ENCODE measurements around the gene PTBP2.

- TF ChIP-seq, protein P1, sequence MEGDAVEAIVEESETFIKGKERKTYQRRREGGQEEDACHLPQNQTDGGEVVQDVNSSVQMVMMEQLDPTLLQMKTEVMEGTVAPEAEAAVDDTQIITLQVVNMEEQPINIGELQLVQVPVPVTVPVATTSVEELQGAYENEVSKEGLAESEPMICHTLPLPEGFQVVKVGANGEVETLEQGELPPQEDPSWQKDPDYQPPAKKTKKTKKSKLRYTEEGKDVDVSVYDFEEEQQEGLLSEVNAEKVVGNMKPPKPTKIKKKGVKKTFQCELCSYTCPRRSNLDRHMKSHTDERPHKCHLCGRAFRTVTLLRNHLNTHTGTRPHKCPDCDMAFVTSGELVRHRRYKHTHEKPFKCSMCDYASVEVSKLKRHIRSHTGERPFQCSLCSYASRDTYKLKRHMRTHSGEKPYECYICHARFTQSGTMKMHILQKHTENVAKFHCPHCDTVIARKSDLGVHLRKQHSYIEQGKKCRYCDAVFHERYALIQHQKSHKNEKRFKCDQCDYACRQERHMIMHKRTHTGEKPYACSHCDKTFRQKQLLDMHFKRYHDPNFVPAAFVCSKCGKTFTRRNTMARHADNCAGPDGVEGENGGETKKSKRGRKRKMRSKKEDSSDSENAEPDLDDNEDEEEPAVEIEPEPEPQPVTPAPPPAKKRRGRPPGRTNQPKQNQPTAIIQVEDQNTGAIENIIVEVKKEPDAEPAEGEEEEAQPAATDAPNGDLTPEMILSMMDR (conservative IDR thresholded peaks at IDR 0.05; ENCODE audit: low read depth, low read length), result no peak
- TF ChIP-seq EZH2 (IDR thresholded peaks at IDR 0.05; ENCODE audit: borderline replicate concordance, low read depth, low read length, poor library complexity, severe bottlenecking), result no peak
These were observed 14.6 kb upstream of the PTBP2 start for GRCh38 chr1:96707023-96707422.
